ENCODE data around the gene RAX2.
"Not testable (repeated sequence)": the region's sequence is repeated elsewhere in the genome, so short reads cannot be mapped to it uniquely, and the experiment has no call there.

Gene RAX2

DNA sequence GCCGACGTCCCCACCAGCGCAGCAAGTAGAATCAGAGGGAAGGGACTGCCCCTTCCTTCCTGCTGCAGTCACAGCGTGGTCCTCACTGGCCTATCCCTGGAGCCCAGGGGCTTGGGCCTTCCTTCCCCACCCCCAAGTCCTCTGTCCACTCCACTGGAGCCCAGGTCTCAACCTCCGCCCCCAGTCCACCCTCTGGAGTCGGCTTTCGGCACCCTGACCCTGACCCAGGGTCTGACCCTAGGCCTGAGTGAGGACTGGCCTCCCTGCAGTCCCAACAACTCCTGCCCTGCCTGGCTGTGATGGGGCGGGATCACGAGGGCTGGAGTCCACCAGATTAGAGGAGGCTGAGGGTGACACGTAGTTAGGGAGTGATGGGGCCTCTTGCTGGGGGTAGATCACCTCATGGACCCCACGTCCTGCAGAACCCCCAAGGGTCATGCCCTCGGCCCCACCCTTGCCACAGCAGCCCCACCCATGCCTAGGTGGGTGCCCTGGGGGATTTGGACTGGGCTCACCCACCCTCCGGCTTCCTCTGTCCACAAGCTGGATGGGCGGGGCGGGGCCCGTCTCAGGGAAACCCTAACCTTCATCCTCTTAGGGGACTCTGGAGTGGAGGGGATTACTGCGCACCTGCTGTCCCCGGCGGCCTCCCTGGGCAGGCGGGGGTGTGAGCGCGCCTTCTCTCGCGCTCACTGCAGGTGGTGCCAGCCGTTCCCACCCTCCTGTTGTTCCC is 3.8 kb downstream of the RAX2 start:
- Histone ChIP-seq H3K27me3 (ENCODE audit: control insufficient read depth, insufficient read depth, low read length) (no peaks in the 10 kb centered on the region), H3K9ac (ENCODE audit: low read depth, low read length) (no peak overlapping the region), H3K4me1 (ENCODE audit: control insufficient read depth, insufficient read depth, low read length) (no peaks in the 10 kb centered on the region), H3K4me3 (ENCODE audit: low read depth, low read length) (no peak overlapping the region), H3K36me3 (ENCODE audit: control insufficient read depth, insufficient read depth, low read length) (peaks cover 17% of the 10 kb centered on the region; the same call in 1 of the 2 replicates), H3K9me3 (ENCODE audit: control insufficient read depth, insufficient read depth, low read length) (no peaks in the 10 kb centered on the region), H3K27ac (ENCODE audit: low read depth, low read length) (no peak overlapping the region)

DNA sequence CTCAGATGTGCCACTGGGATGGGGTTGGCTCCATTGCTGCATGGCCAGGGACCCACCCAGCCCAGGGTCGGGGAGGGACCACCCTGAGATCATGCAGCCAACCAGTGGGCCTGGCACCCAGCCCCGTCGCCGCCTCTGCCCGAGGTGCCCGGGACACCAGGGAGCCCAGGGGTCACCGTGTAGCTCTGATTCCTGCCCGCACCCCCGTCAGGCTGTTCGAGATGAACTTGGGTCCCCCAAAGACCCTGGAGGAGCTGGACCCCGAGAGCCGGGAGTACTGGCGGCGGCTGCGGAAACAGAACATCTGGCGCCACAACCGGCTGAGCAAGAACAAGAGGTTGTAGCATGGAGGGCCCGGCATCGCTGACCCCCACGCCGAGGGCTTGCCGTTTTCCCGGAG is 5.0 kb downstream of the RAX2 start:
- H3K27ac ChIP-seq (ENCODE audit: low read depth, low read length), result no peak overlapping the region
- no peaks in the 10 kb centered on the region for H3K9me3 ChIP-seq (ENCODE audit: control insufficient read depth, insufficient read depth, low read length)
- no peak overlapping the region for H3K9ac ChIP-seq (ENCODE audit: low read depth, low read length)
- H3K4me1 ChIP-seq (ENCODE audit: control insufficient read depth, insufficient read depth, low read length), result no peaks in the 10 kb centered on the region
- H3K27me3 ChIP-seq (ENCODE audit: control insufficient read depth, insufficient read depth, low read length), result no peaks in the 10 kb centered on the region
- H3K4me3 ChIP-seq (ENCODE audit: low read depth, low read length), result no peak overlapping the region
- peaks cover 17% of the 10 kb centered on the region; the same call in 1 of the 2 replicates for H3K36me3 ChIP-seq (ENCODE audit: control insufficient read depth, insufficient read depth, low read length)

DNA sequence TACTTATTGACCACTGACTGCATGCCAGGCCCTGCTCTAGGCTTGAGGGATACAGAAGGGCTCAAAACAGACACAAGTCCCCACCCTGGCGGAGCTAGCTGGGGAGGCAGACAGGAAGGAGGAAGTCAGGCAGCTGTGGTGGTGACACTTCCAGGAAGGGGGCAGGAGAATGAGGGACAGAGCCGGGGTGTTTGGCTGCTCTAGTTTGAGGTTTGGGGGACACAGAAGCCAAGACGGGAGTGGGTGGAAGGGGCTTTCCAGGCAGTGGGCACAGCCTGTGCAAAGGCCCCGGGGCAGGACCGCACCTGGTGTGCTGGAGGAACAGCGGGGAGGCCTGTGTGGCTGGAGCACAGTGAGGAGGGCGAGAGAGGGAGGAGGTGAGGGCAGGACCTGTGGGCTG is 5.5 kb downstream of the RAX2 start:
- Histone ChIP-seq H3K27ac (ENCODE audit: low read depth, low read length) (no peak overlapping the region), H3K9me3 (ENCODE audit: control insufficient read depth, insufficient read depth, low read length) (no peaks in the 10 kb centered on the region), H3K36me3 (ENCODE audit: control insufficient read depth, insufficient read depth, low read length) (peaks cover 17% of the 10 kb centered on the region; the same call in 1 of the 2 replicates)

DNA sequence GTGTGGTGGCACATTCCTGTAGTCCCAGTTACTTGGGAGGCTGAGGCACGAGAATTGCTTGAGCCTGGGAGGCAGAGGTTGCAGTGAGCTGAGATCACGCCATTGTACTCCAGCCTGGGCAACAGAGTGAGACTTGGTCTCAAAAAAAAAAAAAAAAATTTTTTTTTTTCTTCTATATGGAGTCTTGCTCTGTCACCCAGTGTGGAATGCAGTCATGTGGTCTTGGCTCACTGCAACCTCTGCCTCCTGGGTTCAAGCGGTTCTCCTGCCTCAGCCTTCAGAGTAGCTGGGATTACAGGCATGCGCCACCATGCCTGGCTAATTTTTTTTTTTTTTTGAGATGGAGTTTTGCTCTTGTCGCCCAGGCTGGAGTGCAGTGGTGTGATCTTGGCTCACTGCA is 6.3 kb downstream of the RAX2 start:
- H3K9me3 ChIP-seq (ENCODE audit: control insufficient read depth, insufficient read depth, low read length); H3K27ac ChIP-seq (ENCODE audit: low read depth, low read length); H3K9ac ChIP-seq (ENCODE audit: low read depth, low read length); H3K4me1 ChIP-seq (ENCODE audit: control insufficient read depth, insufficient read depth, low read length); H3K4me3 ChIP-seq (ENCODE audit: low read depth, low read length); H3K27me3 ChIP-seq (ENCODE audit: control insufficient read depth, insufficient read depth, low read length): not testable (repeated sequence)
- peaks cover 17% of the 10 kb centered on the region; the same call in 1 of the 2 replicates for H3K36me3 ChIP-seq (ENCODE audit: control insufficient read depth, insufficient read depth, low read length)

More for the DNA sequence above, 5.5 kb downstream of the RAX2 start:
- H3K4me3 ChIP-seq (ENCODE audit: low read depth, low read length), result no peak overlapping the region
- H3K4me1 ChIP-seq (ENCODE audit: control insufficient read depth, insufficient read depth, low read length), result no peaks in the 10 kb centered on the region
- H3K9ac ChIP-seq (ENCODE audit: low read depth, low read length), result no peak overlapping the region
- no peaks in the 10 kb centered on the region for H3K27me3 ChIP-seq (ENCODE audit: control insufficient read depth, insufficient read depth, low read length)

DNA sequence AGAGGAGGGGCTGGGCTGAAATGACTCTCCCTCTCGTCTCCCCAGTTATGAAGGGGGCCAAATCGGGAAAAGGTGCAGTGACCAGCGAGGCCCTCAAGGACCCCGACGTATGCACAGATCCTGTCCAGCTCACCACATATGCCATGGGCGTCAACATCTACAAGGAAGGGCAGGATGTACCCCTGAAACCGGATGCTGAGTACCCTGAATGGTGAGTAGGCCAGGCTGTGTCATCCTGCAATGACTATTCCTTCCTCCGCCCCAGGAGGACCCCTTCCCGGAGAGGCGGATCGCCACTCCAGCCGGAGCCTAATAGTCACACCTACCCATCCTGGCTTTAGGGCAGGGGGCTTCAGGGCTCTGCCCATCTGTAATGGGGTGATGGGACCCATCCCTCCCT is 6.9 kb downstream of the RAX2 start:
- no peaks in the 10 kb centered on the region for H3K27me3 ChIP-seq (ENCODE audit: control insufficient read depth, insufficient read depth, low read length)
- no peaks in the 10 kb centered on the region for H3K4me1 ChIP-seq (ENCODE audit: control insufficient read depth, insufficient read depth, low read length)
- H3K9ac ChIP-seq (ENCODE audit: low read depth, low read length), result no peak overlapping the region
- H3K36me3 ChIP-seq (ENCODE audit: control insufficient read depth, insufficient read depth, low read length), result peaks cover 17% of the 10 kb centered on the region; the same call in 1 of the 2 replicates
- no peak overlapping the region for H3K4me3 ChIP-seq (ENCODE audit: low read depth, low read length)
- H3K9me3 ChIP-seq (ENCODE audit: control insufficient read depth, insufficient read depth, low read length), result no peaks in the 10 kb centered on the region
- H3K27ac ChIP-seq (ENCODE audit: low read depth, low read length), result no peak overlapping the region

DNA sequence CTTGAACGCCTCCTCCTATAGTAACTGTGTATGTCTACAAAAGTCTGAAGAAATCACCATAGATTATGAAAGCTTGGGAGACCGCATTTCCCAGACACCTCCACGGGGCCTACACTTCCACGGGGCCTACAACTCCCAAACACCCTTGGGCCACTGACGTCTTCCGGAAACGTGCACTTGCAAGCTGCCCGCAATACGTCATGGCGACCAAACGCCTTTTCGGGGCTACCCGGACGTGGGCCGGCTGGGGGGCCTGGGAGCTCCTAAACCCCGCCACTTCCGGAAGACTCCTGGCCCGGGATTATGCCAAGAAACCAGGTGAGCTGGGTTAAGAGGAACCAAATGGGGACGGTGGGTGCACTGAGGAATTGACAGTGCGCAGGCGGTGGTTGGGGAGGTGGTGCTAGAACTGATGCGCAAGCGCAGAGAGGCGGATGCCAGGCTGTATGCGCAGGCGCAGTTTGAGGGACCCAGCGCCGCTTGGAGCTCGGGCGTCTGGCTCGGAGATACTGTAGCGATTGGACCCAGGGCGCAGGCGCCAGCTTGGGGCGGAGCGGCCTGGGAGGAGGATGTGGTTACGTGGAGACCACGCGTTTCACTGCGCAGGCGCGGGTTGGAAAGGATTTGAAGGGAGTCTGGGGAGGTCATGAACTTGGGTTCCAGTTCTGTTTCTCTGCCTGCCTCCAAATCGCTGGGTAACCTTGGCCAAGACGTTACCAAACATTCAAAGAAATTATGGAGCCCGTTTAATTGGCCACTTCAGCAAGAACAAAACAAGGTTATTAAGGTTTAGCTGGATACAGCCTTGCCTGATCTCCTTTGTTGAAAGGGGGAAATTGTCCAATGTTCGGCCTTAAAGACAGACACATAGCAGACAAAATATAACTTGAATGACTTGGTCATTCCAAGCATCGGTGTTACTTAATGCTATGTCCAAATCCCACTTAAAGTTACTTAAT is 9.2 kb downstream of the RAX2 start, which contains the start of gene MRPL54:
Gene MRPL54 (plus strand): TSS at position 182 of the 959 bp plus-strand sequence. CDS start 19 bp downstream, at position 201.
- Histone ChIP-seq H3K4me1 (ENCODE audit: control insufficient read depth, insufficient read depth, low read length) (no peaks in the 10 kb centered on the region), H3K4me3 (ENCODE audit: low read depth, low read length) (peak within 1 kb of the TSS; percentile 87), H3K36me3 (ENCODE audit: control insufficient read depth, insufficient read depth, low read length) (peaks cover 32% of the 10 kb centered on the region; the same call in 1 of the 2 replicates), H3K9ac (ENCODE audit: low read depth, low read length) (peak within 1 kb of the TSS; percentile 86), H3K27ac (ENCODE audit: low read depth, low read length) (peak within 1 kb of the TSS; percentile 99), H3K27me3 (ENCODE audit: control insufficient read depth, insufficient read depth, low read length) (no peaks in the 10 kb centered on the region), H3K9me3 (ENCODE audit: control insufficient read depth, insufficient read depth, low read length) (no peaks in the 10 kb centered on the region)

DNA sequence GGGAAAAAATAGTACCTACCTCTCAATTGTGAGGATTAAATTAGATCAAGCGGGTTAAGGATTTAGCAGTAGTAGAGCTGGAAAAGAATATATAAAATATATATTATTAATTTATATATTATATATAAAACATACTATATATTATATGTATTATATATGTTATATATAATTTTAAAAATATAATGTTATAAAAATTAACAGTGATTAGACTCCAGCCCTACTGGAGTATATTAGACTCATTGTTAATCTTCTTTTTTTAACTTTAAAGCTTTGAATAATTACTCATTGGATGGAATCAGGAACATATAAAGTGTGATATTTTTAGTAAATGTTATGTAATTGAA is 9.9 kb downstream of the RAX2 start:
- Histone ChIP-seq H3K27ac (ENCODE audit: low read depth, low read length) (peak overlapping the region; percentile 99), H3K9me3 (ENCODE audit: control insufficient read depth, insufficient read depth, low read length) (no peaks in the 10 kb centered on the region), H3K9ac (ENCODE audit: low read depth, low read length) (no peak overlapping the region), H3K4me3 (ENCODE audit: low read depth, low read length) (peak overlapping the region; percentile 87), H3K27me3 (ENCODE audit: control insufficient read depth, insufficient read depth, low read length) (no peaks in the 10 kb centered on the region), H3K4me1 (ENCODE audit: control insufficient read depth, insufficient read depth, low read length) (no peaks in the 10 kb centered on the region), H3K36me3 (ENCODE audit: control insufficient read depth, insufficient read depth, low read length) (peaks cover 34% of the 10 kb centered on the region; the same call in 1 of the 2 replicates)

DNA sequence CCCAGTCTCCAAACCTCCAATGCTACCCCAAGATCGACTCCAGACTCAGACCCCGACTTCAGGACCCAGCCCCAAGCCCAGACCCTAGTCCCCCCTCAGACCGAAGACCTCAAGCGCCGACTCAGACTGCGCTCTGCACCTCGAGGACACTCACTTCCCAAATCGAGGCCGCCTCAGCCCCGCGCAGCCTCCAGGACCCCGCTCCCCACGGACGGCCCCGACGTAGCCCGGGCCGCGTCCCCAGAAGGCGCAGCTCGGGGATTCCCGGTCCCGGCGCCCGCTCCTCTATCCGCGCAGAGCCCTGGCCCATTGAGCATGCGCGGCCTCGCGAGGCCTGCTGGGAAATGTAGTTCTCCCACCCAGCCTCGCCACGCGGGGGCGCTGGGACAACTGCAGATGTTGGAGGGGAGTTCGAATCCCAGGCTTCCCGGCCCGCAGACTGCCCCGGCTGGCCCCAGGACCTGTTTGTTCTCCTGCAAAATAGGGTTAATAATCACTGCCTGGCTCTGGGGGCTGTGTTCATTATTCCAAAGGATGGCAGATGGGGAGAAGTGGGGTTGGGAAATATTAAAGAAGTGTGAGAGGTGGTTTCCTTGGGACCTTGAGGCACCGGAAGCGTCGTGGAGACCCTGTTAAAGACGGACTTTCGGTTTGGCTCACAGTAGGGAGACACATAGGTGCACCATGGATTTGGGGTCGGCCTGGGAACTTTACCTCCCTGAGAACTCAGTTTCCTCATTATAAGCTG is 10.5 kb downstream of the RAX2 start, which contains the start of gene APBA3:
Gene APBA3 (minus strand): TSS at position 311 of the 748 bp plus-strand sequence. CDS start 1,428 bp downstream, outside the sequence.
- H3K27ac ChIP-seq (ENCODE audit: low read depth, low read length), result peak within 1 kb of the TSS; percentile 99
- peak within 1 kb of the TSS; percentile 87 for H3K4me3 ChIP-seq (ENCODE audit: low read depth, low read length)
- H3K9me3 ChIP-seq (ENCODE audit: control insufficient read depth, insufficient read depth, low read length), result no peaks in the 10 kb centered on the region
- no peaks in the 10 kb centered on the region for H3K27me3 ChIP-seq (ENCODE audit: control insufficient read depth, insufficient read depth, low read length)
- peak within 1 kb of the TSS; percentile 86 for H3K9ac ChIP-seq (ENCODE audit: low read depth, low read length)
- peaks cover 29% of the 10 kb centered on the region; the same call in 1 of the 2 replicates for H3K36me3 ChIP-seq (ENCODE audit: control insufficient read depth, insufficient read depth, low read length)
- no peaks in the 10 kb centered on the region for H3K4me1 ChIP-seq (ENCODE audit: control insufficient read depth, insufficient read depth, low read length)

DNA sequence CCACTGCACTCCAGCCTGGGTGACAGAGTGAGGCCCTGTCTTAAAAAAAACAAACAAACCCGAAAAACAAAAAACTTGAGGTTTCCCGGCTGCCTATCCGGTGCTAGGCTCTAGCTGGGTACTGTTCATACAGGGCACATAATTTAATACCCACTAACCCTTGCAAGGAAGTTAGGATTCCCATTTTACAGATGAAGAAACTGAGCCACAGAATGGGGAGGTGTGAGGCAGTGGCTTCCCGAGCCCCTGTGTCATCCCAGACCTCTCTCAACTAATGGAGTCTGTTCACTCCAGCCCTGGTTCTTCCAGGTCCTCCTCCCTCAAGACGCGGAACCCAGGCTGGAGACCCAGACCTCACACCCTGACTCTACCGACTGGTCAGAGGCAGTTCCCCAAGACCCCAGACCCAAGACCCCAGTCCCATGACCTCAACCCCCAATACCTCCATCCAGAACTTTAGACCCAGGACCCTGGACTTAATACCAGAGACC is 11.1 kb downstream of the RAX2 start:
- Histone ChIP-seq H3K4me1 (ENCODE audit: control insufficient read depth, insufficient read depth, low read length) (no peaks in the 10 kb centered on the region), H3K27me3 (ENCODE audit: control insufficient read depth, insufficient read depth, low read length) (no peaks in the 10 kb centered on the region), H3K4me3 (ENCODE audit: low read depth, low read length) (peak overlapping the region; percentile 81), H3K27ac (ENCODE audit: low read depth, low read length) (peak overlapping the region; percentile 32), H3K36me3 (ENCODE audit: control insufficient read depth, insufficient read depth, low read length) (peaks cover 26% of the 10 kb centered on the region; the same call in 1 of the 2 replicates), H3K9ac (ENCODE audit: low read depth, low read length) (peak overlapping the region; percentile 60), H3K9me3 (ENCODE audit: control insufficient read depth, insufficient read depth, low read length) (no peaks in the 10 kb centered on the region)

DNA sequence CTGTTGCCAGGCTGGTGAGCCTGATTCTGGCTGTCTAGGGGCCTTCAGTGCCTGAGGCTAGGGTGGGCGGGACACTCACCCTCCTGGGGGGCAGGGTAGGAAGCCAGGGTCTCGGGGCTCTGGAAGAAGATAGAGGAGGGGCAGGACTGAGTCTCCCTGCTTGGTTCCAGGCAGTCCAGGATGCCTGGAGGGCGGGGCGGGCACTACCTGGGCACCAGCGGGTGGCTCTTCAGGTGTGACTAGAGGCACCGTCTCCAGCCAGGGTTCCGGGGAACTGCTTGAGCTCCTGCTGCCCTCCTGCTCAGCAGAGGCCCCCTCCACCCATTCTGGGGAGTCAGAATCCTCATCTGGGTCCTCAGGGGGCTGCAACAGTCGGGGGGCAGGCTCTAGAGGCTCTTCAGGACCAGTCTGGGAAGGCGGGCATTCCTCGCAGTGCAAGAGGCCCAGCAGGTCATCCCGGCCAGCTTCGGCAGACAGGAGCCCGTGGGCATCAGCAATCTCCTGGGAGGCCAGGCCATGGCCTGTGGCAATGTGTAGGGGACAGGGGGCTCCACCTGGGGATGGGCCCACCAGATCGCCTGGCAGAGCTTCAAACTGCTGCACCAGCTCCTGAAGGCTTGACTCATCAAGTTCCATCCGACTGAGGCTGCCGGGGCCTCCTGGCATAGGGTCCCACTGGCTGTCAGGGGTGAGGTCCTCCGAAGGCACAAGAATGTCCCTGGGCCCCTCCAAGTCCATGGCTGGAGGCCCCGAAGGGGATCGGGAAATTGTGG is 12.4 kb downstream of the RAX2 start:
- Histone ChIP-seq H3K4me1 (ENCODE audit: control insufficient read depth, insufficient read depth, low read length) (no peaks in the 10 kb centered on the region), H3K9ac (ENCODE audit: low read depth, low read length) (no peak overlapping the region), H3K4me3 (ENCODE audit: low read depth, low read length) (no peak overlapping the region), H3K27me3 (ENCODE audit: control insufficient read depth, insufficient read depth, low read length) (no peaks in the 10 kb centered on the region), H3K36me3 (ENCODE audit: control insufficient read depth, insufficient read depth, low read length) (peaks cover 22% of the 10 kb centered on the region; the same call in 1 of the 2 replicates), H3K27ac (ENCODE audit: low read depth, low read length) (no peak overlapping the region), H3K9me3 (ENCODE audit: control insufficient read depth, insufficient read depth, low read length) (no peaks in the 10 kb centered on the region)

All from HUES48 (cell line).